HepG2 (cell line): ENCODE results near the gene ARL2. TPM values are rescaled to one million over a fixed set of nuclear protein-coding genes. Genes with fewer than 3 reads are reported as not detected.

Experiments
- CREB1 ChIP-seq, 2 experiments: fragments of 450-650 bp in 1 of 2; IDR thresholded peaks; 2 replicates each; pipeline ENCODE4 v1.6.1; 2016 to 2017; ENCODE audit warnings: control low read depth in 1 of 2, mild to moderate bottlenecking in 1 of 2, missing compliant biosample characterization in 1 of 2, missing genetic modification characterization in 1 of 2
- GFI1 ChIP-seq: sonication (generic); formaldehyde crosslinking; IDR thresholded peaks from 2 replicates; pipeline ENCODE4 v1.5.0; 2020; ENCODE audit warnings: missing genetic modification reagents, mild to moderate bottlenecking, borderline replicate concordance
- ISX ChIP-seq: sonication (generic); formaldehyde crosslinking; conservative IDR thresholded peaks from 2 replicates; pipeline ENCODE4 v1.5.0; 2020; ENCODE audit warnings: missing genetic modification reagents
- MED8 ChIP-seq: sonication (generic); formaldehyde crosslinking; IDR thresholded peaks from 2 replicates; pipeline ENCODE4 v1.8.1; 2023; ENCODE audit warnings: mild to moderate bottlenecking, missing genetic modification reagents; ENCODE audit not compliant: insufficient replicate concordance
- NRL ChIP-seq: sonication (generic); formaldehyde crosslinking; IDR thresholded peaks from 2 replicates; pipeline ENCODE4 v1.5.0; 2020; ENCODE audit warnings: missing genetic modification reagents, mild to moderate bottlenecking, moderate library complexity, borderline replicate concordance
- PCBP2 ChIP-seq: fragments of 200-400 bp; formaldehyde crosslinking; optimal IDR thresholded peaks from 2 replicates; pipeline ENCODE3; 2018; ENCODE audit warnings: low read length, low read depth; ENCODE audit not compliant: poor library complexity, severe bottlenecking
- RNF219 ChIP-seq: sonication (generic); formaldehyde crosslinking; IDR thresholded peaks from 2 replicates; pipeline ENCODE4 v1.5.0; 2020; ENCODE audit warnings: mild to moderate bottlenecking, missing genetic modification reagents
- SOX13 ChIP-seq, 3 experiments: fragments of 450-650 bp in 1 of 3; sonication (generic) in 1 of 3; formaldehyde crosslinking in 1 of 3; IDR thresholded peaks in 2 of 3; conservative IDR thresholded peaks in 1 of 3; 2 replicates each; pipeline versions ENCODE4 v1.5.0 to v1.6.1; 2016 to 2020; ENCODE audit warnings: antibody characterized with exemption in 1 of 3, mild to moderate bottlenecking in 1 of 3, missing compliant biosample characterization in 1 of 3, missing genetic modification reagents in 1 of 3, moderate library complexity in 1 of 3
- ZGPAT ChIP-seq: IDR thresholded peaks from 2 replicates; pipeline ENCODE4 v1.6.1; 2016; ENCODE audit warnings: mild to moderate bottlenecking
- ZNF24 ChIP-seq: fragments of 450-650 bp; IDR thresholded peaks from 2 replicates; pipeline ENCODE4 v1.6.1; 2017; ENCODE audit warnings: antibody characterized with exemption, mild to moderate bottlenecking
- ZNF530 ChIP-seq: sonication (generic); formaldehyde crosslinking; IDR thresholded peaks from 2 replicates; pipeline ENCODE4 v1.5.0; 2020; ENCODE audit warnings: low read depth, mild to moderate bottlenecking, missing genetic modification reagents
- ZNF547 ChIP-seq: sonication (generic); formaldehyde crosslinking; IDR thresholded peaks from 2 replicates; pipeline ENCODE4 v1.5.1; 2020; ENCODE audit warnings: mild to moderate bottlenecking, missing genetic modification reagents
- ZNF720 ChIP-seq: sonication (generic); formaldehyde crosslinking; IDR thresholded peaks from 2 replicates; pipeline ENCODE4 v1.4.0; 2020; ENCODE audit warnings: missing genetic modification reagents
- ZNF761 ChIP-seq: sonication (generic); formaldehyde crosslinking; conservative IDR thresholded peaks from 2 replicates; pipeline ENCODE4 v1.4.0; 2020; ENCODE audit warnings: mild to moderate bottlenecking, missing genetic modification reagents
- ZNF850 ChIP-seq: sonication (generic); formaldehyde crosslinking; conservative IDR thresholded peaks from 2 replicates; pipeline ENCODE4 v1.9.0; 2021; ENCODE audit warnings: mild to moderate bottlenecking, missing genetic modification reagents
- polyA plus RNA-seq, 8 experiments: library from polyadenylated mRNA; depleted of rRNA in 3 of 8; stranded (reverse) in 7 of 8; unstranded in 1 of 8; fragments of >200 nt; fragmentation: Illumina TruSeq in 4 of 8; extraction: Trizol in 4 of 8; gene quantifications; 2 replicates each; pipeline versions ENCODE4 v1.2.1 to v1.2.3, GENCODE V29; 2011 to 2016; ENCODE audit warnings: low read depth in 4 of 8, missing spikeins in 1 of 8, mixed read lengths in 1 of 8; ENCODE audit not compliant: insufficient read depth in 1 of 8
- total RNA-seq, 5 experiments: library from RNA; depleted of rRNA; stranded (reverse); fragments of >200 nt; fragmentation: Illumina TruSeq; extraction: Trizol; gene quantifications; 2 replicates each; pipeline ENCODE4 v1.2.3, GENCODE V29; 2016; ENCODE audit warnings: low read depth in 1 of 5
- TF ChIP-seq, protein P1 (sequence below): sonication (generic); formaldehyde crosslinking; IDR thresholded peaks from 2 replicates; pipeline ENCODE4 v1.4.0; 2020; ENCODE audit warnings: missing genetic modification reagents; ENCODE audit errors: not compliant biosample characterization
- TF ChIP-seq, protein P2 (sequence below): sonication (generic); formaldehyde crosslinking; IDR thresholded peaks from 2 replicates; pipeline ENCODE4 v1.8.1; 2023; ENCODE audit warnings: mild to moderate bottlenecking, inconsistent platforms, moderate library complexity, missing genetic modification reagents, borderline replicate concordance
- TF ChIP-seq, protein P3 (sequence below): IDR thresholded peaks from 2 replicates; pipeline ENCODE4 v1.4.0; 2020; ENCODE audit warnings: mild to moderate bottlenecking, missing genetic modification reagents

The ARL2 gene
- total and polyA plus RNA-seq, 2 of the 13 experiments (the other 11 are each of a cell fraction or from before 2014, with no cell fraction given), result 82.9 to 84.4 TPM

DNA sequence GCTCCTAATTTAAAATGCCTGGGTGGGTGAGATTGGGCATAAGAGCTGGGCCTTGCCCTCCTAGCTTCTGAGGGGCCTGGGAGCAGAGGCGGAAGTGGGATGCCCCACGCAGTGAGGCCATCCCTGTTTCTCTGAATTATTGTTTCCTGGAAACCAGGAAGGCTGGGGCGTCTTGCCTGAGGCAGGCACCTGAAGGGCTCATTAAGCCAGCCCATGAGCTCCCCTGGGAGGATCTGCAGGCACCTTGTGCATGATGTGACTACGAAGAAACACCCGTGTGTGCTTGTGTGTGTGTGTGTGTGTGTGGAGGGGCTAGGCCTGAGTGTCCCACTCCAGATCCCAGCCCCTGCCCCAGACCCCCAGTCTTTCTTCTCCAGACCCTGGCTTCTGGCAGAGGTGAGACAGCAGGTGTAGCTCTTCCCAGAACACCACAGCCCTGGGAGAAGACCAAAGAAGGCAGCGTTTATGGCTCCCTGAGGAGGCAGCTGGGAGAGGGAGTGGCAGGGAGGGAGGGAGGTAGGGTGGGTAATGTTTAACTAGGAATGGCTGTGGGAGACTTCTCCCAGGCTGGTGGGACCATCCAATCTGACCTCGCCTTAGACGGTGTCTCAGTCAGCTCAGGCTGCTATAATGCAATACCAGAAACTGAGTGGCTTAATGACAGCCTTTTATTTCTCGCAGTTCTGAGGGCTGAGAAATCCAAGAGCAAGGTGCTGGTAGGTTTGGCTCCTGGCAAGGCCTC lies 15.1 kb upstream of the ARL2 start (continued):
- TF ChIP-seq ZGPAT (no peak), NRL (CRISPR knock-in tag) (no peak), PCBP2 (no peak), RNF219 (CRISPR knock-in tag) (0 out of 2 replicates have a peak, but pooled peaks have one; percentile 47), ZNF24 (no peak), GFI1 (CRISPR knock-in tag) (0 out of 2 replicates have a peak, but pooled peaks have one; percentile 23), ZNF720 (CRISPR knock-in tag) (no peak), CREB1 (IDR thresholded peaks at IDR 0.05) (no peak), CREB1 (CRISPR knock-in tag; IDR thresholded peaks at IDR 0.05) (no peak), ZNF761 (CRISPR knock-in tag) (no peak), MED8 (CRISPR knock-in tag) (no peak), ISX (CRISPR knock-in tag) (no peak), ZNF850 (CRISPR knock-in tag) (no peak), SOX13 (IDR thresholded peaks at IDR 0.05) (no peak), SOX13 (CRISPR knock-in tag; conservative IDR thresholded peaks at IDR 0.05 in 1 of 2, IDR thresholded peaks at IDR 0.05 in 1 of 2) (no peak), ZNF547 (no peak), ZNF530 (CRISPR knock-in tag) (no peak)
- TF ChIP-seq, protein P1, sequence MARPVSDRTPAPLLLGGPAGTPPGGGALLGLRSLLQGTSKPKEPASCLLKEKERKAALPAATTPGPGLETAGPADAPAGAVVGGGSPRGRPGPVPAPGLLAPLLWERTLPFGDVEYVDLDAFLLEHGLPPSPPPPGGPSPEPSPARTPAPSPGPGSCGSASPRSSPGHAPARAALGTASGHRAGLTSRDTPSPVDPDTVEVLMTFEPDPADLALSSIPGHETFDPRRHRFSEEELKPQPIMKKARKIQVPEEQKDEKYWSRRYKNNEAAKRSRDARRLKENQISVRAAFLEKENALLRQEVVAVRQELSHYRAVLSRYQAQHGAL (CRISPR knock-in tag), result no peak
- TF ChIP-seq, protein P2, sequence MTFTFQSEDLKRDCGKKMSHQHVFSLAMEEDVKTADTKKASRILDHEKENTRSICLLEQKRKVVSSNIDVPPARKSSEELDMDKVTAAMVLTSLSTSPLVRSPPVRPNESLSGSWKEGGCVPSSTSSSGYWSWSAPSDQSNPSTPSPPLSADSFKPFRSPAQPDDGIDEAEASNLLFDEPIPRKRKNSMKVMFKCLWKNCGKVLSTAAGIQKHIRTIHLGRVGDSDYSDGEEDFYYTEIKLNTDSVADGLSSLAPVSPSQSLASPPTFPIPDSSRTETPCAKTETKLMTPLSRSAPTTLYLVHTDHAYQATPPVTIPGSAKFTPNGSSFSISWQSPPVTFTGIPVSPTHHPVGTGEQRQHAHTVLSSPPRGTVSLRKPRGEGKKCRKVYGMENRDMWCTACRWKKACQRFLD (CRISPR knock-in tag), result no peak
- TF ChIP-seq, protein P3, sequence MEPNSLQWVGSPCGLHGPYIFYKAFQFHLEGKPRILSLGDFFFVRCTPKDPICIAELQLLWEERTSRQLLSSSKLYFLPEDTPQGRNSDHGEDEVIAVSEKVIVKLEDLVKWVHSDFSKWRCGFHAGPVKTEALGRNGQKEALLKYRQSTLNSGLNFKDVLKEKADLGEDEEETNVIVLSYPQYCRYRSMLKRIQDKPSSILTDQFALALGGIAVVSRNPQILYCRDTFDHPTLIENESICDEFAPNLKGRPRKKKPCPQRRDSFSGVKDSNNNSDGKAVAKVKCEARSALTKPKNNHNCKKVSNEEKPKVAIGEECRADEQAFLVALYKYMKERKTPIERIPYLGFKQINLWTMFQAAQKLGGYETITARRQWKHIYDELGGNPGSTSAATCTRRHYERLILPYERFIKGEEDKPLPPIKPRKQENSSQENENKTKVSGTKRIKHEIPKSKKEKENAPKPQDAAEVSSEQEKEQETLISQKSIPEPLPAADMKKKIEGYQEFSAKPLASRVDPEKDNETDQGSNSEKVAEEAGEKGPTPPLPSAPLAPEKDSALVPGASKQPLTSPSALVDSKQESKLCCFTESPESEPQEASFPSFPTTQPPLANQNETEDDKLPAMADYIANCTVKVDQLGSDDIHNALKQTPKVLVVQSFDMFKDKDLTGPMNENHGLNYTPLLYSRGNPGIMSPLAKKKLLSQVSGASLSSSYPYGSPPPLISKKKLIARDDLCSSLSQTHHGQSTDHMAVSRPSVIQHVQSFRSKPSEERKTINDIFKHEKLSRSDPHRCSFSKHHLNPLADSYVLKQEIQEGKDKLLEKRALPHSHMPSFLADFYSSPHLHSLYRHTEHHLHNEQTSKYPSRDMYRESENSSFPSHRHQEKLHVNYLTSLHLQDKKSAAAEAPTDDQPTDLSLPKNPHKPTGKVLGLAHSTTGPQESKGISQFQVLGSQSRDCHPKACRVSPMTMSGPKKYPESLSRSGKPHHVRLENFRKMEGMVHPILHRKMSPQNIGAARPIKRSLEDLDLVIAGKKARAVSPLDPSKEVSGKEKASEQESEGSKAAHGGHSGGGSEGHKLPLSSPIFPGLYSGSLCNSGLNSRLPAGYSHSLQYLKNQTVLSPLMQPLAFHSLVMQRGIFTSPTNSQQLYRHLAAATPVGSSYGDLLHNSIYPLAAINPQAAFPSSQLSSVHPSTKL (CRISPR knock-in tag), result no peak
